CD4-positive, alpha-beta memory T cell (primary cell): ENCODE measurements around the gene PPP1R14C. TPM values are rescaled to one million over a fixed set of nuclear protein-coding genes. Genes with fewer than 3 reads are reported as not detected.
A peak's percentile ranks its signal among the peaks of the same experiment; 100 is the strongest.

Experiments used
- CTCF ChIA-PET: fragments of 350-600 bp; sonication (Branson Sonifier 250); formaldehyde crosslinking; loops from one replicate; lab custom pipeline; 2021; ENCODE audit warnings: inconsistent platforms; ENCODE audit not compliant: partially characterized antibody; lab: Charles Lee
- POLR2A ChIA-PET: fragments of 350-600 bp; sonication (Branson Sonifier 250); formaldehyde crosslinking; loops from one replicate; lab custom pipeline; 2021; ENCODE audit not compliant: partially characterized antibody; lab: Charles Lee
- DNase-seq, 5 donors: peaks; one replicate each; pipeline versions ENCODE4 v3.0.0 to v3.0.0-alpha.2; 2020 to 2022; ENCODE audit warnings: mixed read lengths in 1 of 5
- H3K27ac ChIP-seq: one replicate; pipeline ENCODE4 v1.7.0; 2013; ENCODE audit warnings: low read depth, low read length
- H3K27me3 ChIP-seq: 2 replicates; pipeline ENCODE4 v1.7.0; 2013; ENCODE audit warnings: mild to moderate bottlenecking, low read length, moderate library complexity; ENCODE audit not compliant: insufficient read depth
- H3K36me3 ChIP-seq: 2 replicates; pipeline ENCODE4 v1.7.0; 2013; ENCODE audit warnings: mild to moderate bottlenecking, low read length, moderate library complexity; ENCODE audit not compliant: insufficient read depth
- H3K4me1 ChIP-seq: 2 replicates; pipeline ENCODE4 v1.7.0; 2013; ENCODE audit warnings: mild to moderate bottlenecking, low read length, moderate library complexity; ENCODE audit not compliant: insufficient read depth
- H3K4me3 ChIP-seq, 2 donors: one replicate each; pipeline ENCODE4 v1.7.0; 2013; ENCODE audit warnings: low read length in 2 of 2, mild to moderate bottlenecking in 1 of 2
- H3K9me3 ChIP-seq, 2 donors: one replicate each; pipeline ENCODE4 v1.7.0; 2013; ENCODE audit warnings: low read length in 2 of 2, control low read depth in 1 of 2; ENCODE audit not compliant: control insufficient read depth in 1 of 2
- H3K27ac Mint-ChIP-seq, 7 donors: one replicate each; pipeline ENCODE4 v1.8.0; 2020 to 2021; ENCODE audit warnings: mixed read lengths in 7 of 7, mild to moderate bottlenecking in 6 of 7, inconsistent platforms in 3 of 7, moderate library complexity in 3 of 7
- H3K27me3 Mint-ChIP-seq, 2 donors: one replicate each; pipeline ENCODE4 v1.8.0; 2020 to 2021; ENCODE audit warnings: mixed read lengths in 2 of 2
- H3K36me3 Mint-ChIP-seq, 2 donors: one replicate each; pipeline ENCODE4 v1.8.0; 2020 to 2021; ENCODE audit warnings: mixed read lengths in 2 of 2, inconsistent platforms in 1 of 2, mild to moderate bottlenecking in 1 of 2
- H3K4me1 Mint-ChIP-seq, 4 donors: one replicate each; pipeline ENCODE4 v1.8.0; 2020 to 2021; ENCODE audit warnings: mixed read lengths in 4 of 4, mild to moderate bottlenecking in 1 of 4
- H3K4me3 Mint-ChIP-seq, 8 donors: one replicate each; pipeline ENCODE4 v1.8.0; 2020 to 2021; ENCODE audit warnings: mixed read lengths in 8 of 8, mild to moderate bottlenecking in 7 of 8, moderate library complexity in 6 of 8, inconsistent platforms in 3 of 8
- H3K9me3 Mint-ChIP-seq, 8 donors: one replicate each; pipeline ENCODE4 v1.8.0; 2020 to 2021; ENCODE audit warnings: mixed read lengths in 8 of 8, mild to moderate bottlenecking in 5 of 8, inconsistent platforms in 3 of 8, moderate library complexity in 1 of 8
- intact Hi-C: fragments of 100-400 bp; cut with micrococcal nuclease; formaldehyde crosslinking; loops from one replicate; pipeline ENCODE4 v1.15.1; 2023
- polyA plus RNA-seq, 2 donors: library from polyadenylated mRNA; unstranded; fragments of 300-500 nt; fragmentation: Illumina TruSeq; gene quantifications; one replicate each; pipeline ENCODE4 v1.2.3, GENCODE V29; 2021
- total RNA-seq, 2 experiments: library from RNA; stranded (reverse); gene quantifications; one replicate each; pipeline ENCODE4 v1.2.3, GENCODE V29; 2021

PPP1R14C gene, protein sequence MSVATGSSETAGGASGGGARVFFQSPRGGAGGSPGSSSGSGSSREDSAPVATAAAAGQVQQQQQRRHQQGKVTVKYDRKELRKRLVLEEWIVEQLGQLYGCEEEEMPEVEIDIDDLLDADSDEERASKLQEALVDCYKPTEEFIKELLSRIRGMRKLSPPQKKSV
- not detected for total RNA-seq
- not detected for polyA plus RNA-seq

DNA sequence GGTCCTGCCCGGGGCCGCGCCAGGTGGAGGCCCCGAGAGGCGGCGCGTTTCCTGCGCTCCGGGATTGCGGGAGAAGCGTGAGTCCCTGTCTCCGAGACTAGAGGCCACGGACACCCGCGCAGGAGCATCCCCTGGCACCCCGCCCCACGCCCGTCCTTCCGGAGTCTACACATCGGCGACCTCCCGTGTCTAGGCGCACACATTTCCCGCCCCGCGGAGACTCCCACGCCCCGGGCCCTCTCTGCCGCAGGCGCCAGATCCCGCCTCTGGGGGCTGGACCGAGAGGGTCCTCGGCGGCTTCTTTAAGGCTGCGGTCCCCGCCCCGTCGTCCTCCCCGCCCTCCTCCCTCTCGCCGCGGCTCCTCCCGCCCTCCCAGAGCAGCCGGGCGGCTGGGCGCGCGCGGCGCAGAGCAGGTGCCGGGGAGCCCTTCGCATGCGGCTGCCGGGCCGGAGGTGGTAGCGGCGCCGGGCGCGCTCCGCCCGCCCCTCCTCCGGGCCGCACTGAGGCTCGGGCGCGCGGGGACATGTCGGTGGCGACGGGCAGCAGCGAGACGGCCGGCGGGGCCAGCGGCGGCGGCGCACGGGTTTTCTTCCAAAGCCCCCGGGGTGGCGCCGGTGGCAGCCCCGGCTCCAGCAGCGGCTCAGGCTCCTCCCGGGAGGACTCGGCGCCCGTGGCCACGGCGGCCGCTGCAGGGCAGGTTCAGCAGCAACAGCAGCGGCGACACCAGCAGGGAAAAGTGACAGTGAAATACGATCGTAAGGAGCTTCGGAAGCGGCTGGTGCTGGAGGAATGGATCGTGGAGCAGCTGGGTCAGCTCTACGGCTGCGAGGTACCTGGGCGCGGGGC, at the start of gene PPP1R14C:
Gene PPP1R14C, plus strand, starts transcription at position 375 of the 846 bp plus-strand sequence. Its CDS starts 149 bp downstream, at position 524.
- no peaks in the 10 kb centered on the region for H3K36me3 Mint-ChIP-seq
- Histone ChIP-seq H3K27me3 (peaks cover 6% of the 10 kb centered on the region), H3K4me1 (peaks cover 6% of the 10 kb centered on the region), H3K36me3 (no peaks in the 10 kb centered on the region), H3K4me3 (no peak within 1 kb of the TSS), H3K9me3 (no peaks in the 10 kb centered on the region), H3K27ac (no peak within 1 kb of the TSS)
- peaks cover 43 to 62% of the 10 kb centered on the region in 2 donors for H3K27me3 Mint-ChIP-seq
- peak in 1 of 5 donors; percentile 9 for DNase-seq
- peaks cover 6 to 16% (median 12%) of the 10 kb centered on the region in 4 donors for H3K4me1 Mint-ChIP-seq
- ChIA-PET CTCF (no interaction called here), POLR2A (no interaction called here)
- H3K9me3 Mint-ChIP-seq, result no peaks in the 10 kb centered on the region
- intact Hi-C loops, result no loop called here
- no peak within 1 kb of the TSS for H3K27ac Mint-ChIP-seq
- peak within 1 kb of the TSS; percentile 48 to 79 (median 65) for H3K4me3 Mint-ChIP-seq

GRCh38 chr6:150093397-150093796, 49.4 kb upstream of the PPP1R14C start:
- POLR2A ChIA-PET, result no interaction called here
- CTCF ChIA-PET, result interaction anchor here (1.3 kb wide), 1 partner anchor 12 kb away, joined by 3 read pairs; no protein-coding TSS in a partner anchor
- intact Hi-C loops, result no loop called here
- Mint-ChIP-seq H3K9me3 (no peaks in the 10 kb centered on the region), H3K27ac (peak overlapping the region in 1 of 7 donors; percentile 22), H3K4me3 (no peak overlapping the region), H3K36me3 (no peaks in the 10 kb centered on the region), H3K4me1 (no peaks in the 10 kb centered on the region), H3K27me3 (peaks cover 5 to 6% of the 10 kb centered on the region in 2 donors)
- DNase-seq, result no peak
- Histone ChIP-seq H3K27ac (no peak overlapping the region), H3K9me3 (no peaks in the 10 kb centered on the region), H3K4me1 (no peaks in the 10 kb centered on the region), H3K4me3 (no peak overlapping the region), H3K27me3 (no peaks in the 10 kb centered on the region), H3K36me3 (no peaks in the 10 kb centered on the region)

DNA sequence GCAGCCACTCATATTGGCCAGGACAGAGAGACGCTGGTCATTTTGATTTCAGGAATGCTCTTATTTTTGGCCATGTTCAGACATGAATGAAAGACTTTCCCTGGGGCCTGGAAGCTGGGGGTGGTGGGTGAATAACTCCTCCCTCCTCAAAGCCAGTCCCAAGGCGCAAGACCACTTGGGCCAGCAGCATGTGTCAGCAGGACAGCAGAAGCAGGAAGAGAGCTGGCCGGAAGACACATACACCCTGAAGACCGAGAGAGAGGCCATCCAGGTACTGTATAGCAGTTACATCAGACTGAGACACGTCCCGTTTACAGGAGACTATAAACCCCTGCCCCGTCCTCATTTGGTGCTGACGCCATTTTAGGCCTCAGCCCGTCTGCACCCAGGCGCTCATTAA, 44.7 kb upstream of the PPP1R14C start:
- DNase-seq, result no peak
- intact Hi-C loops, result no loop called here
- Mint-ChIP-seq H3K4me1 (no peaks in the 10 kb centered on the region), H3K27ac (no peak overlapping the region), H3K4me3 (no peak overlapping the region), H3K27me3 (peaks cover 6 to 7% of the 10 kb centered on the region in 2 donors), H3K9me3 (no peaks in the 10 kb centered on the region), H3K36me3 (no peaks in the 10 kb centered on the region)
- CTCF ChIA-PET, result no interaction called here
- Histone ChIP-seq H3K27ac (no peak overlapping the region), H3K4me1 (no peaks in the 10 kb centered on the region), H3K4me3 (no peak overlapping the region), H3K27me3 (no peaks in the 10 kb centered on the region), H3K36me3 (no peaks in the 10 kb centered on the region), H3K9me3 (no peaks in the 10 kb centered on the region)
- POLR2A ChIA-PET, result no interaction called here

DNA sequence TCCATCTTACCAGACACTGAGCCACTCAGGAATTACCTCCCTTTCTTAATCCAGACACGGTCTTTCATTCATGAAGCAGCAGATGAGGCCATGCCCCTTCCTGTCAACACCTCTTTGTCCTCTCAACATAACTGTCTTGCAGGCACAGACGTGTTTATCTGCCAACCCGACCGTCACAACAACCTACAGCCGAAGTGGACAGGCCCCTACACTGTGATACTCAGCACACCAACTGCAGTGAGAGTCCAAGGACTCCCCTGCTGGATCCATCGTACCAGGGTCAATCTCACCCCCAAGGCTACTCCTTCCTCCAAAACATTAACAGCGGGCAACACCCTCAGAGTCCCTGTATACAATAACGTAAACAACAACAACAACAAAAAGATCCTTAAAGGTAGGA, 43.3 kb upstream of the PPP1R14C start:
- no peak for DNase-seq
- H3K36me3 Mint-ChIP-seq, result no peaks in the 10 kb centered on the region
- Histone ChIP-seq H3K27me3 (no peaks in the 10 kb centered on the region), H3K27ac (no peak overlapping the region), H3K4me3 (no peak overlapping the region), H3K36me3 (no peaks in the 10 kb centered on the region), H3K4me1 (no peaks in the 10 kb centered on the region), H3K9me3 (no peaks in the 10 kb centered on the region)
- H3K4me3 Mint-ChIP-seq, result no peak overlapping the region
- intact Hi-C loops, result no loop called here
- CTCF ChIA-PET, result no interaction called here
- no peak overlapping the region for H3K27ac Mint-ChIP-seq
- H3K27me3 Mint-ChIP-seq, result peaks cover 6% of the 10 kb centered on the region in 2 donors
- H3K4me1 Mint-ChIP-seq, result no peaks in the 10 kb centered on the region
- POLR2A ChIA-PET, result no interaction called here
- H3K9me3 Mint-ChIP-seq, result no peaks in the 10 kb centered on the region

- CTCF ChIA-PET, result no interaction called here
- Mint-ChIP-seq H3K27ac (no peak overlapping the region), H3K4me1 (no peaks in the 10 kb centered on the region), H3K36me3 (no peaks in the 10 kb centered on the region), H3K4me3 (no peak overlapping the region), H3K9me3 (no peaks in the 10 kb centered on the region), H3K27me3 (peaks cover 4 to 6% of the 10 kb centered on the region in 2 donors)
- Histone ChIP-seq H3K27ac (no peak overlapping the region), H3K4me1 (no peaks in the 10 kb centered on the region), H3K9me3 (no peaks in the 10 kb centered on the region), H3K27me3 (no peaks in the 10 kb centered on the region), H3K4me3 (no peak overlapping the region), H3K36me3 (no peaks in the 10 kb centered on the region)
- DNase-seq, result no peak
- POLR2A ChIA-PET, result no interaction called here
- intact Hi-C loops, result no loop called here
Observed at GRCh38 chr6:150099953-150100352, 42.9 kb upstream of the PPP1R14C start.

DNA sequence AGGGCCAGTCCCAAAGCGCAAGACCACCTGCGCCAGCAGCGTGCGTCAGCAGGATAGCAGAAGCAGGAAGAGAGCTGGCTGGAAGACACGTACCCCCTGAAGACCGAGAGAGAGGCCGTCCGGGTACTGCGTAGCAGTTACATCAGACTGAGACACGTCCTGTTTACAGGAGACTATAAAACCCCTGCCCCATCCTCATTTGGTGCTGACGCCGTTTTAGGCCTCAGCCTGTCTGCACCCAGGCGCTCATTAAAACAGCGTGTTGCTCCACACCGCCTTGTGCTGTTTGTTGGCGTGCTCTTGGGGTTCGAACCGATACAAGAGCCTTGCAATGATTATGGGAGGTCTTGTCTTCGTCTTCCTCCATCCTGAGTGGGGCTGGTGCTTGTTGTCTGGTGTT, 42.1 kb upstream of the PPP1R14C start:
- Histone ChIP-seq H3K27me3 (no peaks in the 10 kb centered on the region), H3K27ac (no peak overlapping the region), H3K36me3 (no peaks in the 10 kb centered on the region), H3K4me3 (no peak overlapping the region), H3K9me3 (no peaks in the 10 kb centered on the region), H3K4me1 (no peaks in the 10 kb centered on the region)
- CTCF ChIA-PET, result no interaction called here
- intact Hi-C loops, result no loop called here
- no peaks in the 10 kb centered on the region for H3K4me1 Mint-ChIP-seq
- peak overlapping the region in 1 of 7 donors; percentile 32 for H3K27ac Mint-ChIP-seq
- DNase-seq, result no peak
- no peak overlapping the region for H3K4me3 Mint-ChIP-seq
- H3K36me3 Mint-ChIP-seq, result no peaks in the 10 kb centered on the region
- H3K27me3 Mint-ChIP-seq, result peaks cover 4 to 6% of the 10 kb centered on the region in 2 donors
- POLR2A ChIA-PET, result no interaction called here
- H3K9me3 Mint-ChIP-seq, result no peaks in the 10 kb centered on the region

DNA sequence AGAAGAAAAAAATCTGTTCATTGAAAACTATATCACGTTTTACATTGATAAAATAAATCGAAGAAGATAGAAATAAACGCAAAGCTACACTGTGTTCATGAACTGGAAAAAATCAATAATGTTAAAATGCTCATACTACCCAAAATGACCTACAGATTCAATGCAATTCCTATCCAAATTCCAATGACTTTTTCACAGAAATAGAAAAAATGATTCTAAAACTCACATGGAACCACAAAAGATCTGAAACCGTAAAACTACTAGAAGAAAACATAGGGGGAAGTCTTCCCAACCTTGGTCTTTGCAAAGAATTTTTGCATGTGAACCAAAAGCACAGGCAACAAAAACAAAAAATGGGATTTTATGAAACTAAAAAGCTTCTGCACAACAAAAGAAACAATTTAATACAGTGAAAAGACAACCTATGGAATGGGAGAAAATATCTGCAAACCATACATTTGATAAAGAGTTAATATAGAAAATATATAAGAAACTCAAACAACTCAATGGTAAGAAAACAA, 40.0 kb upstream of the PPP1R14C start:
- intact Hi-C loops, result no loop called here
- Mint-ChIP-seq H3K4me1 (no peaks in the 10 kb centered on the region), H3K36me3 (no peaks in the 10 kb centered on the region), H3K27ac (no peak overlapping the region), H3K9me3 (no peaks in the 10 kb centered on the region), H3K27me3 (peaks cover 4 to 6% of the 10 kb centered on the region in 2 donors), H3K4me3 (no peak overlapping the region)
- Histone ChIP-seq H3K9me3 (no peaks in the 10 kb centered on the region), H3K4me3 (no peak overlapping the region), H3K27me3 (no peaks in the 10 kb centered on the region), H3K36me3 (no peaks in the 10 kb centered on the region), H3K4me1 (no peaks in the 10 kb centered on the region), H3K27ac (no peak overlapping the region)
- no peak for DNase-seq
- ChIA-PET POLR2A (no interaction called here), CTCF (no interaction called here)
